ENCODE measurements around the gene FRK. TPM values are rescaled to one million over a fixed set of nuclear protein-coding genes. Genes with fewer than 3 reads are reported as not detected.
A peak's percentile ranks its signal among the peaks of the same experiment; 100 is the strongest.

Gene FRK
- total and polyA plus RNA-seq, 7 donors, result 0.10 to 4.2 (median 1.4) TPM

DNA sequence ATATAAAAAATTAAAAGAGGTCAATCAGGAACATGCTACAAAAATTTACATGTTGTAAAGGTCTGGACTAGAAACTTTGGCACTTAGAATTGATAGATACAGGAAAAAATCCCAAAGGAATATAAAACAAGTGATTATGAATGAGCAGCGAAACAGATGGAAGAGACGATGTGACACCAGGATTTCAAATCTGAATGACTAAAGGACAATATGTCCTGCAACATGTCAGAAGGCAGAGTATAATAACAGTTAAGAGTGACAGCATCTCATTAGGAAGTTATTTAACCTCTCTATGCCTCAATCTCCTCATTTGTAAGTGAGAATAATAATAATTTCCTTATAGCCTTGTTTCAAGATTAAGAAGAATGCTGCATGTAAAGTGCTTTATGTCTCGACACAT, 50.3 kb downstream of the FRK start:
- no peak for DNase-seq
- TF ChIP-seq, protein P1, sequence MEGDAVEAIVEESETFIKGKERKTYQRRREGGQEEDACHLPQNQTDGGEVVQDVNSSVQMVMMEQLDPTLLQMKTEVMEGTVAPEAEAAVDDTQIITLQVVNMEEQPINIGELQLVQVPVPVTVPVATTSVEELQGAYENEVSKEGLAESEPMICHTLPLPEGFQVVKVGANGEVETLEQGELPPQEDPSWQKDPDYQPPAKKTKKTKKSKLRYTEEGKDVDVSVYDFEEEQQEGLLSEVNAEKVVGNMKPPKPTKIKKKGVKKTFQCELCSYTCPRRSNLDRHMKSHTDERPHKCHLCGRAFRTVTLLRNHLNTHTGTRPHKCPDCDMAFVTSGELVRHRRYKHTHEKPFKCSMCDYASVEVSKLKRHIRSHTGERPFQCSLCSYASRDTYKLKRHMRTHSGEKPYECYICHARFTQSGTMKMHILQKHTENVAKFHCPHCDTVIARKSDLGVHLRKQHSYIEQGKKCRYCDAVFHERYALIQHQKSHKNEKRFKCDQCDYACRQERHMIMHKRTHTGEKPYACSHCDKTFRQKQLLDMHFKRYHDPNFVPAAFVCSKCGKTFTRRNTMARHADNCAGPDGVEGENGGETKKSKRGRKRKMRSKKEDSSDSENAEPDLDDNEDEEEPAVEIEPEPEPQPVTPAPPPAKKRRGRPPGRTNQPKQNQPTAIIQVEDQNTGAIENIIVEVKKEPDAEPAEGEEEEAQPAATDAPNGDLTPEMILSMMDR (IDR thresholded peaks at IDR 0.05), result no peak
- peak in 1 of 4 donors; percentile 53 for ATAC-seq
- Histone ChIP-seq H3K9me3 (no peaks in the 10 kb centered on the region), H3K4me3 (no peak overlapping the region), H3K27me3 (ENCODE audit: insufficient read depth in 3 of 3, low read length in 2 of 3) (no peaks in the 10 kb centered on the region), H3K27ac (no peak overlapping the region), H3K36me3 (ENCODE audit: insufficient read depth in 1 of 2, low read depth in 1 of 2) (no peaks in the 10 kb centered on the region), H3K4me1 (no peaks in the 10 kb centered on the region)
- 46 to 78% (median 55%) methylated on average over 3 of the region's 3 CpGs for WGBS, 3 donors
- intact Hi-C loops (cut with DNase I), result loop anchor here (2.0 to 5.0 kb wide), 2 partner anchors 87 to 90 kb away; partner anchors contain the start of gene NT5DC1 (in 1 of the 2)

DNA sequence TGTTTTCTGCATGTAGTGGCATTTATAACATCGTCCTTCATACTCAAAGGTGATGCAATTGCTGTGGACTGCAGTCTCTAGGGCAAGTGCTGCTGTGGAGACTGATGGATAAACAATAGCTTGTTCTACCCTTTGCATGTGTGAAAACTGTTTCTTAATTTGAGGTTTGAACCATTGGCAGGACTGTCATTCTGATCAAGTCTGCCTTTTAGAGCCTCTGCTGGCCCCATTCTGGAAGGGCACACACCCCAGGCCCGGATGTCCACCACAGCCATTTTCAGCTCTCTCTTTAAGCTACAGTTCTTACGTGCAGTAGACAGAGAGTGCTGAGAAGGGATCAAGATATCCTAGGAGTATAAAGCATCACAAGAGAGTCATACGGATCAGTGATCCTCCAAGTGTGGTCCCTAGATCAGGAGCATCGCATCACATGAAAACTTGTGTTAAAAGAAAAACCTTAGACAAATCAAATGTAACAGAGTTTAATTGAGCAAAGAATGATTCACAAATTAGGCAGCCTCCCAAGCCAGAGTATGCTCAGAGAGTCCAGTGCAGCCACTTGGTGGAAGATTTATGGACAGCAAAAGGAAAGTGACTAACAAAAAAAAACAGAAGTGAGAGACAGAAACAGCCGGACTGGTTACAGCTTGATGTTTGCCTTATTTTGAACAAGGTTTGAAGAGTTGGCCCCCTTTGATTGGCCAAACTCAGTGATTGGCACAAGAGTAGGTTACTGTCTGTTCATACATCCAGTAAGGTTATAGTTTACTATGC, 52.0 kb downstream of the FRK start:
- Histone ChIP-seq H3K4me1 (no peaks in the 10 kb centered on the region), H3K4me3 (peak overlapping the region; percentile 1), H3K27me3 (ENCODE audit: insufficient read depth in 3 of 3, low read length in 2 of 3) (no peaks in the 10 kb centered on the region), H3K27ac (no peak overlapping the region), H3K36me3 (ENCODE audit: insufficient read depth in 1 of 2, low read depth in 1 of 2) (no peaks in the 10 kb centered on the region), H3K9me3 (no peaks in the 10 kb centered on the region)
- DNase-seq, result peak in 1 of 2 donors; percentile 37
- ATAC-seq, result peak; percentile 47 to 78 (median 68)
- intact Hi-C loops (cut with DNase I), result no loop called here
- 30 to 45% (median 33%) methylated on average over 6 of the region's 6 CpGs for WGBS, 3 donors
- TF ChIP-seq, protein P1 (IDR thresholded peaks at IDR 0.05), result no peak

DNA sequence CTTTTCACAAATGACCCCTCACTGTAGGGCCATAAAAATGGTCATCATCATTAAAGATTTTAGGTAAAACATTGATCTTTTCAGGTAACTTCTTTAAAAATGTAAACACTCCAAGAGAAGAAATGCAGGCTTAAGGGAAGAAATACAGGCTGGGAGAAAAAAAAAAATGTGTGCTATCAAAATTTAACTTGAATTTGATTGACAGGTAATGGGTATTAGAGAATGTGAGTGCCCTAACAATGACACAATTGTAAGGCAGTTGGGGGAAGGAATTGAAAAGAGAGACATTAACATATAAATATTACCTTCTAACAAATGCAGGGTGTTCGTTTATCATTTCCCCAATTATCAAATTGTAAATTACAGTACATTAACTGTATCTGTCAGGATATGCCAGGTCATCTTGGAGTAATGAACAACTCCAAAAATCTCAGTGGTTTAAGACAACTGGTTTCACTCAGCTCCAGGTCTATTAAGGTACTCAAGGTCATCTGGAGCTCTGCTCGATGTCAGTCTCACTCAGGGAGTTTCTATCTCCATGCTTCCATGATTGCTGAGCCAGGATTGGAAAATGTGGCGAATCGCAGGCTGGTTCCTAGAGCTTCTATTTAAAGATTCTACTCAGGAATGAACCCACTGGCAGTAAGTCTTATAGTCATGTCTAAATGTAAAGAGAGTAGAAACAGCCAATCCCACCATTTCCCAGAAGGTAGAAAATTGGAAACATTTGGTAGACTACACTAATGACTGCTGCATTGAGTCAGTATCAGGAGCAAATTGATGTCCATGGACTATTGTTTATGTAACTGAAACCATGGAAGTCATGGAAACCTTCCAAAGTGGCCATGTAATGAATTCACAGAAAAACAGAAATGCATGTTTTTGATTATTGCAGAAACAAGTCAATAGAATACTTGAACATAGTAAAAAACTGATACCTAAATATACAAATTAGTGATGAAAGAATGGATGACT, 55.6 kb downstream of the FRK start:
- intact Hi-C loops (cut with DNase I), result no loop called here
- TF ChIP-seq, protein P1 (IDR thresholded peaks at IDR 0.05), result no peak
- no peak overlapping the region for H3K4me3 ChIP-seq
- peaks cover 0 to 10% of the 10 kb centered on the region in 2 donors for H3K36me3 ChIP-seq (ENCODE audit: insufficient read depth in 1 of 2, low read depth in 1 of 2)
- no peaks in the 10 kb centered on the region for H3K9me3 ChIP-seq
- no peak for DNase-seq
- no peaks in the 10 kb centered on the region for H3K4me1 ChIP-seq
- no peaks in the 10 kb centered on the region for H3K27me3 ChIP-seq (ENCODE audit: insufficient read depth in 3 of 3, low read length in 2 of 3)
- H3K27ac ChIP-seq, result no peak overlapping the region
- ATAC-seq, result no peak
- whole genome bisulfite sequencing, 3 donors, result 62 to 77% (median 75%) methylated on average over 4 of the region's 4 CpGs

DNA sequence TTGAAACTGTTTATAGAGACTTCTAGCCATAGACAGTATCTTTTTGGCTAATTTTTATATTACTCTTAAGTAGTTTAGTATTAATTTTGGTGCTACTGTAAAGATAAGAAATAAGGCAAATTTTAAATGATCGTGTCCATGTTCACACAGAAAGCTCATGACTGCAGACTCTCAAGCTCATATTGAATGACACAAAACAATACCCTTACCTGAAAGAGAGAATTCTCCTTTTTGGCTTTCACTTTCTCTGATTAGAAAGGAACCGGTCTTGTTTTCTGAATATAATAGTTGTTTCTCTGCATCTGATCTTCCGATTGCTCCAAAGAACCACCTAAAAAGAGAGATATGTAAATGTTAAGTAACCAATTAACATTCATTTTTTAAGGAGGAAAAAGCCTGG, 57.0 kb downstream of the FRK start:
- H3K4me1 ChIP-seq, result no peaks in the 10 kb centered on the region
- no peak overlapping the region for H3K27ac ChIP-seq
- H3K36me3 ChIP-seq (ENCODE audit: insufficient read depth in 1 of 2, low read depth in 1 of 2), result peaks cover 0 to 10% of the 10 kb centered on the region in 2 donors
- no peaks in the 10 kb centered on the region for H3K9me3 ChIP-seq
- 62 to 98% (median 80%) methylated on average over 3 of the region's 3 CpGs for WGBS, 3 donors
- H3K4me3 ChIP-seq, result no peak overlapping the region
- H3K27me3 ChIP-seq (ENCODE audit: insufficient read depth in 3 of 3, low read length in 2 of 3), result no peaks in the 10 kb centered on the region
- ATAC-seq, result no peak
- TF ChIP-seq, protein P1 (IDR thresholded peaks at IDR 0.05), result no peak
- intact Hi-C loops (cut with DNase I), result no loop called here
- DNase-seq, result no peak

All from psoas muscle (tissue), 8 donors.